HCT116 (cell line): ENCODE measurements around the gene RBMS1. TPM values are rescaled to one million over a fixed set of nuclear protein-coding genes. Genes with fewer than 3 reads are reported as not detected.

Experiments used
- ATAC-seq: fragments of 200-7000 bp; cut with Tn5 transposase; 2 replicates; pipeline ENCODE4 v1.9.1; 2020; ENCODE audit warnings: mild to moderate bottlenecking, moderate library complexity
- BruUV-seq: library from RNA; stranded (reverse); fragments of 400-500 nt; replicated peaks from 2 replicates; lab custom pipeline; 2021; lab: Mats Ljungman, UMichigan
- CTCF ChIA-PET: fragments of 300-600 bp; sonication (Branson Sonifier 250); formaldehyde crosslinking; loops from one replicate; lab custom pipeline; 2021; ENCODE audit warnings: antibody characterized with exemption; lab: Charles Lee
- POLR2A ChIA-PET: fragments of 300-600, 350-600 bp; sonication (Branson Sonifier 250); formaldehyde crosslinking; loops from one replicate; lab custom pipeline; 2021; ENCODE audit warnings: antibody characterized with exemption; lab: Charles Lee
- RAD21 ChIA-PET, 2 experiments: fragments of 300-600 bp; sonication (Branson Sonifier 250); formaldehyde crosslinking; loops; one replicate each; lab custom pipeline; 2023; ENCODE audit warnings: low total read pairs in 2 of 2; ENCODE audit not compliant: uncharacterized antibody in 2 of 2, unreplicated experiment in 2 of 2, low non-redundant PET in 1 of 2; lab: Charles Lee
- DNase-seq: peaks from one replicate; pipeline ENCODE4 v3.0.0-alpha.2; 2010; ENCODE audit warnings: low read depth, low spot score
- H2AFZ ChIP-seq: fragments of 200-600 bp; shearing (Covaris generic), sonication (generic); 2 replicates; pipeline ENCODE4 v1.6.1; 2017; ENCODE audit warnings: low read depth, mixed run types, mixed read lengths, antibody characterized with exemption, low read length; ENCODE audit not compliant: poor library complexity, severe bottlenecking
- H3K27ac ChIP-seq: 2 replicates; pipeline ENCODE4 v1.5.1; 2012; ENCODE audit warnings: low read depth, low read length
- H3K27me3 ChIP-seq: fragments of 200-600 bp; sonication (generic); 2 replicates; pipeline ENCODE4 v1.6.1; 2016; ENCODE audit warnings: mixed run types, low read length, mixed read lengths; ENCODE audit not compliant: insufficient read depth
- H3K36me3 ChIP-seq, 2 experiments: fragments of 200-500 bp in 1 of 2; fragments of 200-600 bp in 1 of 2; sonication (Bioruptor generic) in 1 of 2; sonication (generic) in 1 of 2; 2 replicates each; pipeline versions ENCODE4 v1.5.1 to v1.6.1; 2014 to 2016; ENCODE audit warnings: low read length in 2 of 2, inconsistent platforms in 1 of 2, mixed read lengths in 1 of 2, mixed run types in 1 of 2; ENCODE audit not compliant: insufficient read depth in 2 of 2, control insufficient read depth in 1 of 2
- H3K4me1 ChIP-seq, 2 experiments: fragments of 200-600 bp in 1 of 2; sonication (generic) in 1 of 2; 2 replicates each; pipeline versions ENCODE4 v1.5.1 to v1.6.1; 2012 to 2017; ENCODE audit warnings: low read length in 2 of 2, inconsistent platforms in 1 of 2, mild to moderate bottlenecking in 1 of 2, mixed read lengths in 1 of 2, mixed run types in 1 of 2, moderate library complexity in 1 of 2; ENCODE audit not compliant: insufficient read depth in 2 of 2, control insufficient read depth in 1 of 2
- H3K4me2 ChIP-seq: fragments of 200-600 bp; sonication (generic); 2 replicates; pipeline ENCODE4 v1.6.1; 2017; ENCODE audit warnings: mixed run types, low read length, mixed read lengths
- H3K4me3 ChIP-seq, 2 experiments: fragments of 200-600 bp in 1 of 2; sonication (generic) in 1 of 2; replicated peaks in 1 of 2; 2 replicates each; pipeline ENCODE4 v1.5.1; 2011 to 2016; ENCODE audit warnings: low read length in 2 of 2, control low read depth in 1 of 2, low read depth in 1 of 2, mild to moderate bottlenecking in 1 of 2, mixed read lengths in 1 of 2, mixed run types in 1 of 2
- H3K79me2 ChIP-seq: fragments of 200-600 bp; sonication (generic); 2 replicates; pipeline ENCODE4 v1.6.1; 2017; ENCODE audit warnings: mild to moderate bottlenecking, mixed run types, low read length, moderate library complexity, mixed read lengths; ENCODE audit not compliant: insufficient read depth
- H3K9ac ChIP-seq: fragments of 200-600 bp; sonication (generic); 2 replicates; pipeline ENCODE4 v1.6.1; 2016; ENCODE audit warnings: low read length, mixed read lengths
- H3K9me2 ChIP-seq: fragments of 200-600 bp; sonication (generic), shearing (Covaris generic); 2 replicates; pipeline ENCODE4 v1.6.1; 2017; ENCODE audit warnings: mixed run types, mild to moderate bottlenecking, moderate library complexity; ENCODE audit not compliant: insufficient read depth
- H3K9me3 ChIP-seq, 2 experiments: fragments of 200-500 bp in 1 of 2; fragments of 200-600 bp in 1 of 2; sonication (Bioruptor generic) in 1 of 2; sonication (generic) in 1 of 2; 2 replicates each; pipeline ENCODE4 v1.6.1; 2014 to 2017; ENCODE audit warnings: low read length in 2 of 2, mixed read lengths in 2 of 2, inconsistent platforms in 1 of 2, low read depth in 1 of 2, mild to moderate bottlenecking in 1 of 2, mixed run types in 1 of 2, moderate library complexity in 1 of 2; ENCODE audit not compliant: control insufficient read depth in 1 of 2, insufficient read depth in 1 of 2
- H4K20me1 ChIP-seq: fragments of 200-600 bp; sonication (generic), shearing (Covaris generic); 2 replicates; pipeline ENCODE4 v1.6.1; 2017; ENCODE audit warnings: mixed run types, mild to moderate bottlenecking, moderate library complexity; ENCODE audit not compliant: insufficient read depth
- CEBPB ChIP-seq: IDR thresholded peaks from 2 replicates; pipeline ENCODE4 v1.6.1; 2012; ENCODE audit warnings: low read depth
- ELF1 ChIP-seq: IDR thresholded peaks from 2 replicates; pipeline ENCODE4 v1.6.1; 2012; ENCODE audit warnings: low read depth, borderline replicate concordance
- EZH2phosphoT487 ChIP-seq: fragments of 200-600 bp; IDR thresholded peaks from 2 replicates; pipeline ENCODE4 v1.6.1; 2018; ENCODE audit warnings: antibody characterized with exemption, borderline replicate concordance
- FOSL1 ChIP-seq: IDR thresholded peaks from 2 replicates; pipeline ENCODE4 v1.6.1; 2012; ENCODE audit warnings: low read depth
- JUND ChIP-seq: IDR thresholded peaks from 2 replicates; pipeline ENCODE4 v1.6.1; 2012
- RAD21 ChIP-seq: IDR thresholded peaks from 2 replicates; pipeline ENCODE4 v1.6.1; 2012; ENCODE audit warnings: low read depth, mild to moderate bottlenecking
- SIN3A ChIP-seq: IDR thresholded peaks from 2 replicates; pipeline ENCODE4 v1.6.1; 2012; ENCODE audit warnings: low read depth
- SRF ChIP-seq: IDR thresholded peaks from 2 replicates; pipeline ENCODE4 v1.6.1; 2012; ENCODE audit warnings: low read depth
- TCF7L2 ChIP-seq: IDR thresholded peaks from 2 replicates; pipeline ENCODE4 v1.7.0; 2011; ENCODE audit warnings: borderline replicate concordance, inconsistent platforms; ENCODE audit not compliant: insufficient read depth, insufficient read length; ENCODE audit errors: extremely low read depth
- YY1 ChIP-seq: IDR thresholded peaks from 2 replicates; pipeline ENCODE4 v1.6.1; 2011; ENCODE audit warnings: low read length, low read depth, moderate library complexity, mild to moderate bottlenecking; ENCODE audit not compliant: insufficient replicate concordance; ENCODE audit errors: extremely low read depth
- ZNF274 ChIP-seq: fragments of 200-500 bp; sonication (Bioruptor generic); IDR thresholded peaks from 2 replicates; pipeline ENCODE4 v1.6.1; 2014; ENCODE audit warnings: mild to moderate bottlenecking, low read depth, low read length, inconsistent platforms
- intact Hi-C: fragments of 100-400 bp; cut with micrococcal nuclease; formaldehyde crosslinking; loops from 2 replicates; pipeline ENCODE4 v1.10.0; 2022
- total RNA-seq: library from RNA; stranded (reverse); gene quantifications from one replicate; pipeline ENCODE4 v1.2.1, GENCODE V29; 2021; ENCODE audit not compliant: unreplicated experiment
- TF ChIP-seq, protein P1 (sequence below): IDR thresholded peaks from 2 replicates; pipeline ENCODE4 v1.6.1; 2012; ENCODE audit warnings: low read depth
- TF ChIP-seq, protein P2 (sequence below): IDR thresholded peaks from 2 replicates; pipeline ENCODE4 v1.6.1; 2011; ENCODE audit warnings: mild to moderate bottlenecking, low read length, moderate library complexity; ENCODE audit not compliant: insufficient replicate concordance; ENCODE audit errors: extremely low read depth
- TF ChIP-seq, protein P3 (sequence below): IDR thresholded peaks from 2 replicates; pipeline ENCODE4 v1.6.1; 2012
- TF ChIP-seq, protein P4 (sequence below), 3 experiments: fragments of 200-600 bp in 1 of 3; sonication (generic) in 1 of 3; IDR thresholded peaks in 2 of 3; conservative IDR thresholded peaks in 1 of 3; 2 replicates each; pipeline ENCODE4 v1.5.1; 2012 to 2017; ENCODE audit warnings: low read depth in 2 of 3, low read length in 2 of 3, antibody characterized with exemption in 1 of 3, borderline replicate concordance in 1 of 3, control low read depth in 1 of 3, mild to moderate bottlenecking in 1 of 3, mixed read lengths in 1 of 3, mixed run types in 1 of 3, moderate library complexity in 1 of 3; ENCODE audit not compliant: insufficient read depth in 1 of 3

RBMS1 gene
- total RNA-seq, 1 experiment from 2014 or later, result 17.6 TPM

DNA sequence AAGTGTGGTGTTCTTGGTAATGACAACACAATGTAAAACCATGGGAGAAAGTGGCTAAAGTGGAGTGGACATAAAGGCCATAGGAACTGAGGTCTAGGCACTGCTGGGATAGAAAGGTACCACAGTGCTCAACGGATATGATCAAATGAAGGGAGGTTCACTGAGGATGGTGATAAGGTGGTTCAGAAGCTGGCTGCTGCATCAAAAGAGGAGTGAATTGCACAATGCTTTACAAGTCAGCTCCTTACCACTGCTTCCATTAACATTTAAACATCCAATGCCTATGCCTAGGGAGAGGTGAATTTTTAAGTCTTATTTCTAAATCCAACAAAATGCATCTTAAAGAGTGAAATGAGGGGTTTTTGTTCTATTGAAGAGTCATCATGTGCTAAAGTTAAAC lies 193.4 kb downstream of the RBMS1 start (continued):
- TF ChIP-seq, protein P1, sequence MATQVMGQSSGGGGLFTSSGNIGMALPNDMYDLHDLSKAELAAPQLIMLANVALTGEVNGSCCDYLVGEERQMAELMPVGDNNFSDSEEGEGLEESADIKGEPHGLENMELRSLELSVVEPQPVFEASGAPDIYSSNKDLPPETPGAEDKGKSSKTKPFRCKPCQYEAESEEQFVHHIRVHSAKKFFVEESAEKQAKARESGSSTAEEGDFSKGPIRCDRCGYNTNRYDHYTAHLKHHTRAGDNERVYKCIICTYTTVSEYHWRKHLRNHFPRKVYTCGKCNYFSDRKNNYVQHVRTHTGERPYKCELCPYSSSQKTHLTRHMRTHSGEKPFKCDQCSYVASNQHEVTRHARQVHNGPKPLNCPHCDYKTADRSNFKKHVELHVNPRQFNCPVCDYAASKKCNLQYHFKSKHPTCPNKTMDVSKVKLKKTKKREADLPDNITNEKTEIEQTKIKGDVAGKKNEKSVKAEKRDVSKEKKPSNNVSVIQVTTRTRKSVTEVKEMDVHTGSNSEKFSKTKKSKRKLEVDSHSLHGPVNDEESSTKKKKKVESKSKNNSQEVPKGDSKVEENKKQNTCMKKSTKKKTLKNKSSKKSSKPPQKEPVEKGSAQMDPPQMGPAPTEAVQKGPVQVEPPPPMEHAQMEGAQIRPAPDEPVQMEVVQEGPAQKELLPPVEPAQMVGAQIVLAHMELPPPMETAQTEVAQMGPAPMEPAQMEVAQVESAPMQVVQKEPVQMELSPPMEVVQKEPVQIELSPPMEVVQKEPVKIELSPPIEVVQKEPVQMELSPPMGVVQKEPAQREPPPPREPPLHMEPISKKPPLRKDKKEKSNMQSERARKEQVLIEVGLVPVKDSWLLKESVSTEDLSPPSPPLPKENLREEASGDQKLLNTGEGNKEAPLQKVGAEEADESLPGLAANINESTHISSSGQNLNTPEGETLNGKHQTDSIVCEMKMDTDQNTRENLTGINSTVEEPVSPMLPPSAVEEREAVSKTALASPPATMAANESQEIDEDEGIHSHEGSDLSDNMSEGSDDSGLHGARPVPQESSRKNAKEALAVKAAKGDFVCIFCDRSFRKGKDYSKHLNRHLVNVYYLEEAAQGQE, result no peak
- TF ChIP-seq SIN3A (no peak), YY1 (no peak)
- TF ChIP-seq, all 23 proteins: peak for 0

DNA sequence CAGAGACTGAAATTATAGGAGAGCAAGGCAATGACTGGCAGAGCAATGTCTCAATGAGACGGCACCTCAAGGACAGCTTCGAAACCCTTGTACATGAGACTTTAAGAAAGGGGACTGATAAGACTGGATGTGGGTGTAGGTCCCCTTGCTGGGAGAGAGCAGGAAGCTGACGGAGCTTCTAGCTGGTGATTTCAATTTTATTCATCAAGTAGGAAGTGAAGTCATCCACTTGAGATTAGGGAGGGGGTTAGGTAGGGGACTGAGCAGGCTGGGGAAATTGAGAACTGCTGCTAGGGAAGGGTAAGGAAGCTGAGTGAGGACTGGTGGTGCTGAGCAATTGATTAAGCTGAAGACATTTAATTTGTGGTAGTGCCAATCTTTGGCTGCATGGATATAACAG lies 194.1 kb downstream of the RBMS1 start:
- intact Hi-C loops, result no loop called here
- Histone ChIP-seq H3K27ac (no peak overlapping the region), H4K20me1 (no peaks in the 10 kb centered on the region; the same call in 1 of the 2 replicates), H3K9me3 (no peaks in the 10 kb centered on the region), H3K4me3 (no peak overlapping the region), H2AFZ (no peak overlapping the region), H3K36me3 (no peaks in the 10 kb centered on the region), H3K9ac (no peak overlapping the region), H3K27me3 (no peaks in the 10 kb centered on the region), H3K9me2 (no peaks in the 10 kb centered on the region), H3K79me2 (no peaks in the 10 kb centered on the region), H3K4me1 (peaks cover 0 to under 1% of the 10 kb centered on the region in 2 experiments; a peak in 1 of 4 replicates), H3K4me2 (no peak overlapping the region)
- BruUV-seq, result no TSS peak
- DNase-seq (no peak), ATAC-seq (no peak)
- ChIA-PET CTCF (no interaction called here), RAD21 (no interaction called here), POLR2A (no interaction called here)
- TF ChIP-seq, protein P2, sequence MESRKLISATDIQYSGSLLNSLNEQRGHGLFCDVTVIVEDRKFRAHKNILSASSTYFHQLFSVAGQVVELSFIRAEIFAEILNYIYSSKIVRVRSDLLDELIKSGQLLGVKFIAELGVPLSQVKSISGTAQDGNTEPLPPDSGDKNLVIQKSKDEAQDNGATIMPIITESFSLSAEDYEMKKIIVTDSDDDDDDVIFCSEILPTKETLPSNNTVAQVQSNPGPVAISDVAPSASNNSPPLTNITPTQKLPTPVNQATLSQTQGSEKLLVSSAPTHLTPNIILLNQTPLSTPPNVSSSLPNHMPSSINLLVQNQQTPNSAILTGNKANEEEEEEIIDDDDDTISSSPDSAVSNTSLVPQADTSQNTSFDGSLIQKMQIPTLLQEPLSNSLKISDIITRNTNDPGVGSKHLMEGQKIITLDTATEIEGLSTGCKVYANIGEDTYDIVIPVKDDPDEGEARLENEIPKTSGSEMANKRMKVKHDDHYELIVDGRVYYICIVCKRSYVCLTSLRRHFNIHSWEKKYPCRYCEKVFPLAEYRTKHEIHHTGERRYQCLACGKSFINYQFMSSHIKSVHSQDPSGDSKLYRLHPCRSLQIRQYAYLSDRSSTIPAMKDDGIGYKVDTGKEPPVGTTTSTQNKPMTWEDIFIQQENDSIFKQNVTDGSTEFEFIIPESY, result no peak
- TF ChIP-seq FOSL1 (no peak), ELF1 (no peak), CEBPB (no peak), SRF (no peak), EZH2phosphoT487 (no peak), TCF7L2 (no peak), RAD21 (no peak), ZNF274 (no peak), JUND (no peak)
- TF ChIP-seq, protein P3, sequence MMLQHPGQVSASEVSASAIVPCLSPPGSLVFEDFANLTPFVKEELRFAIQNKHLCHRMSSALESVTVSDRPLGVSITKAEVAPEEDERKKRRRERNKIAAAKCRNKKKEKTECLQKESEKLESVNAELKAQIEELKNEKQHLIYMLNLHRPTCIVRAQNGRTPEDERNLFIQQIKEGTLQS, result no peak
- TF ChIP-seq, protein P4, sequence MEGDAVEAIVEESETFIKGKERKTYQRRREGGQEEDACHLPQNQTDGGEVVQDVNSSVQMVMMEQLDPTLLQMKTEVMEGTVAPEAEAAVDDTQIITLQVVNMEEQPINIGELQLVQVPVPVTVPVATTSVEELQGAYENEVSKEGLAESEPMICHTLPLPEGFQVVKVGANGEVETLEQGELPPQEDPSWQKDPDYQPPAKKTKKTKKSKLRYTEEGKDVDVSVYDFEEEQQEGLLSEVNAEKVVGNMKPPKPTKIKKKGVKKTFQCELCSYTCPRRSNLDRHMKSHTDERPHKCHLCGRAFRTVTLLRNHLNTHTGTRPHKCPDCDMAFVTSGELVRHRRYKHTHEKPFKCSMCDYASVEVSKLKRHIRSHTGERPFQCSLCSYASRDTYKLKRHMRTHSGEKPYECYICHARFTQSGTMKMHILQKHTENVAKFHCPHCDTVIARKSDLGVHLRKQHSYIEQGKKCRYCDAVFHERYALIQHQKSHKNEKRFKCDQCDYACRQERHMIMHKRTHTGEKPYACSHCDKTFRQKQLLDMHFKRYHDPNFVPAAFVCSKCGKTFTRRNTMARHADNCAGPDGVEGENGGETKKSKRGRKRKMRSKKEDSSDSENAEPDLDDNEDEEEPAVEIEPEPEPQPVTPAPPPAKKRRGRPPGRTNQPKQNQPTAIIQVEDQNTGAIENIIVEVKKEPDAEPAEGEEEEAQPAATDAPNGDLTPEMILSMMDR (IDR thresholded peaks at IDR 0.05 in 2 of 3, conservative IDR thresholded peaks at IDR 0.05 in 1 of 3; ENCODE audit: borderline replicate concordance in 1 of 3, insufficient read depth in 1 of 3, low read depth in 2 of 3, low read length in 2 of 3), result no peak
